GM12891 (cell line): ENCODE data around the gene HOXA3. TPM values are rescaled to one million over a fixed set of nuclear protein-coding genes. Genes with fewer than 3 reads are reported as not detected.

ENCODE experiments used
- DNase-seq: peaks from one replicate; pipeline ENCODE4 v3.0.0; 2011; ENCODE audit warnings: low spot score; ENCODE audit not compliant: insufficient read length
- FAIRE-seq: peaks from 2 replicates; lab custom pipeline; 2011; peaks lifted over from hg19 to GRCh38; lab: Jason Lieb, UNC
- PAX5 ChIP-seq: IDR thresholded peaks from 2 replicates; pipeline ENCODE4 v1.6.1; 2011; ENCODE audit warnings: low read length, moderate library complexity, mild to moderate bottlenecking; ENCODE audit not compliant: insufficient read depth, severe bottlenecking
- POLR2A ChIP-seq: IDR thresholded peaks from 2 replicates; pipeline ENCODE4 v1.6.1; 2011; ENCODE audit warnings: low read depth, low read length, control low read depth
- POLR2AphosphoS5 ChIP-seq: IDR thresholded peaks from 2 replicates; pipeline ENCODE4 v1.6.1; 2011; ENCODE audit warnings: low read depth, low read length, control low read depth
- POU2F2 ChIP-seq: IDR thresholded peaks from 2 replicates; pipeline ENCODE4 v1.6.1; 2011; ENCODE audit warnings: low read depth, mild to moderate bottlenecking, control low read depth, low read length, moderate library complexity
- SPI1 ChIP-seq: IDR thresholded peaks from 2 replicates; pipeline ENCODE4 v1.6.1; 2011; ENCODE audit warnings: low read depth, low read length, control low read depth
- TAF1 ChIP-seq: IDR thresholded peaks from 2 replicates; pipeline ENCODE4 v1.6.1; 2011; ENCODE audit warnings: low read depth, low read length, control low read depth
- polyA plus RNA-seq: library from polyadenylated mRNA; unstranded; fragments of >200 nt; gene quantifications from one replicate; pipeline ENCODE4 v1.2.1, GENCODE V29; 2012; ENCODE audit warnings: low read depth, missing spikeins, inconsistent platforms; ENCODE audit not compliant: missing spikeins

HOXA3 gene
- polyA plus RNA-seq, result not detected

- DNase-seq (no peak), FAIRE-seq (no peak)
- no peak for TF ChIP-seq POLR2AphosphoS5
- no peak for TF ChIP-seq POU2F2
- TF ChIP-seq TAF1, result no peak
- TF ChIP-seq POLR2A, result no peak
- no peak for TF ChIP-seq PAX5
- TF ChIP-seq SPI1, result no peak
Measured at GRCh38 chr7:27151931-27152815, at the start of gene HOXA3. HOXA3 (minus strand) TSS chr7:27152583; CDS start chr7:27110640, 41,943 bp downstream.

GRCh38 chr7:27201580-27202017, 49.2 kb upstream of the HOXA3 start:
- TF ChIP-seq PAX5 (no peak), POLR2AphosphoS5 (no peak), TAF1 (no peak), SPI1 (no peak), POLR2A (no peak), POU2F2 (no peak)
- no peak for FAIRE-seq
- DNase-seq, result no peak

- FAIRE-seq (peak; percentile 13), DNase-seq (no peak)
- no peak for TF ChIP-seq POLR2A
- peak; percentile 48; the same call in 1 of the 2 replicates for TF ChIP-seq SPI1
Measured at GRCh38 chr7:27200761-27201579, 48.6 kb upstream of the HOXA3 start.

- TF ChIP-seq POU2F2 (no peak), TAF1 (no peak), SPI1 (no peak)
- FAIRE-seq (no peak), DNase-seq (no peak)
Measured at GRCh38 chr7:27199849-27200760, 47.7 kb upstream of the HOXA3 start, which contains the start of gene HOXA13. HOXA13 (minus strand) TSS chr7:27200091; CDS start chr7:27200077, 14 bp downstream.

- FAIRE-seq (no peak), DNase-seq (no peak)
- TF ChIP-seq POLR2AphosphoS5, result no peak
- TF ChIP-seq SPI1, result no peak
- TF ChIP-seq TAF1, result no peak
- TF ChIP-seq POU2F2, result no peak
- no peak for TF ChIP-seq POLR2A
- no peak for TF ChIP-seq PAX5
Measured at GRCh38 chr7:27198871-27199801, 46.8 kb upstream of the HOXA3 start.

GRCh38 chr7:27198138-27198841, 45.9 kb upstream of the HOXA3 start:
- DNase-seq (no peak), FAIRE-seq (no peak)

GRCh38 chr7:27197137-27198042, 45.0 kb upstream of the HOXA3 start:
- TF ChIP-seq POLR2AphosphoS5, result no peak
- no peak for TF ChIP-seq PAX5
- no peak for TF ChIP-seq POU2F2
- DNase-seq (no peak), FAIRE-seq (no peak)

More at GRCh38 chr7:27198138-27198841, 45.9 kb upstream of the HOXA3 start:
- TF ChIP-seq POU2F2 (no peak), TAF1 (no peak), PAX5 (no peak), SPI1 (no peak), POLR2AphosphoS5 (no peak), POLR2A (no peak)
